Measurements from ENCODE around the gene CPXM1.
"Not testable (repeated sequence)": the region's sequence is repeated elsewhere in the genome, so short reads cannot be mapped to it uniquely, and the experiment has no call there.

CPXM1 gene

GRCh38 chr20:2773812-2774211, 26.6 kb downstream of the CPXM1 start:
- no peaks in the 10 kb centered on the region for H3K9me3 ChIP-seq
- no peak overlapping the region for H3K4me3 ChIP-seq (ENCODE audit: low read depth in 1 of 2, low read length in 1 of 2)
- H3K36me3 ChIP-seq = no peaks in the 10 kb centered on the region
- H3K4me1 ChIP-seq (ENCODE audit: control insufficient read depth in 1 of 2, insufficient read depth in 1 of 2, low read depth in 1 of 2, low read length in 1 of 2) = no peaks in the 10 kb centered on the region
- no peak for TF ChIP-seq CTCF (IDR thresholded peaks at IDR 0.05)
- no peak overlapping the region for H3K27ac ChIP-seq
- H3K27me3 ChIP-seq = peaks cover 23% of the 10 kb centered on the region

- Histone ChIP-seq H3K36me3 (no peaks in the 10 kb centered on the region), H3K27ac (no peak overlapping the region), H3K9me3 (no peaks in the 10 kb centered on the region), H3K27me3 (peaks cover 32% of the 10 kb centered on the region), H3K4me1 (ENCODE audit: control insufficient read depth in 1 of 2, insufficient read depth in 1 of 2, low read depth in 1 of 2, low read length in 1 of 2) (no peaks in the 10 kb centered on the region), H3K4me3 (ENCODE audit: low read depth in 1 of 2, low read length in 1 of 2) (no peak overlapping the region)
- no peak for TF ChIP-seq CTCF (IDR thresholded peaks at IDR 0.05)
Observed at GRCh38 chr20:2771631-2772080, 28.8 kb downstream of the CPXM1 start.

- H3K4me1 ChIP-seq (ENCODE audit: control insufficient read depth in 1 of 2, insufficient read depth in 1 of 2, low read depth in 1 of 2, low read length in 1 of 2); H3K36me3 ChIP-seq; H3K4me3 ChIP-seq (ENCODE audit: low read depth in 1 of 2, low read length in 1 of 2); H3K9me3 ChIP-seq; H3K27ac ChIP-seq: not testable (repeated sequence)
- peaks cover 32% of the 10 kb centered on the region for H3K27me3 ChIP-seq
Observed at GRCh38 chr20:2770091-2770490, 30.3 kb downstream of the CPXM1 start.

DNA sequence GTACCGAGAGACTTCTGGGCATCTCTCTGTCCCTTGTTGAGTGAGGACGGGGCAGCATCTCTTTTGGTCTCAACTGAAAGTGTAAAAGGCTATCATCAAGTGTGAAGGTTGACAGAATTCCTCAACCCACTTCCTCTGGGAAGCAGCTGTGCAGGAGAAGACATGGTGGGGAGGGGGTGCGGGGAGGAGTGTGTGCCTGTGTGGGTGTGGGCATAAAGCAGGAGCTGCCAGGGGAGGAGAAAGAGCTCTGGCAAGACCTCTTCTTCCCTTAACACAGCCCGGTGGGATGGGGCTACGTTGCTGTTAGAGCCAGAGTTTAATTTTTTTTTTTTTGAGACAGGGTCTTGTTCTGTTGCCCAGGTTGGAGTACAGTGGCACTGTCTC, 31.8 kb downstream of the CPXM1 start:
- Histone ChIP-seq H3K9me3 (no peaks in the 10 kb centered on the region), H3K4me1 (ENCODE audit: control insufficient read depth in 1 of 2, insufficient read depth in 1 of 2, low read depth in 1 of 2, low read length in 1 of 2) (no peaks in the 10 kb centered on the region), H3K27me3 (peaks cover 38% of the 10 kb centered on the region), H3K36me3 (no peaks in the 10 kb centered on the region), H3K27ac (no peak overlapping the region), H3K4me3 (ENCODE audit: low read depth in 1 of 2, low read length in 1 of 2) (no peak overlapping the region)
- no peak for TF ChIP-seq CTCF (IDR thresholded peaks at IDR 0.05)

DNA sequence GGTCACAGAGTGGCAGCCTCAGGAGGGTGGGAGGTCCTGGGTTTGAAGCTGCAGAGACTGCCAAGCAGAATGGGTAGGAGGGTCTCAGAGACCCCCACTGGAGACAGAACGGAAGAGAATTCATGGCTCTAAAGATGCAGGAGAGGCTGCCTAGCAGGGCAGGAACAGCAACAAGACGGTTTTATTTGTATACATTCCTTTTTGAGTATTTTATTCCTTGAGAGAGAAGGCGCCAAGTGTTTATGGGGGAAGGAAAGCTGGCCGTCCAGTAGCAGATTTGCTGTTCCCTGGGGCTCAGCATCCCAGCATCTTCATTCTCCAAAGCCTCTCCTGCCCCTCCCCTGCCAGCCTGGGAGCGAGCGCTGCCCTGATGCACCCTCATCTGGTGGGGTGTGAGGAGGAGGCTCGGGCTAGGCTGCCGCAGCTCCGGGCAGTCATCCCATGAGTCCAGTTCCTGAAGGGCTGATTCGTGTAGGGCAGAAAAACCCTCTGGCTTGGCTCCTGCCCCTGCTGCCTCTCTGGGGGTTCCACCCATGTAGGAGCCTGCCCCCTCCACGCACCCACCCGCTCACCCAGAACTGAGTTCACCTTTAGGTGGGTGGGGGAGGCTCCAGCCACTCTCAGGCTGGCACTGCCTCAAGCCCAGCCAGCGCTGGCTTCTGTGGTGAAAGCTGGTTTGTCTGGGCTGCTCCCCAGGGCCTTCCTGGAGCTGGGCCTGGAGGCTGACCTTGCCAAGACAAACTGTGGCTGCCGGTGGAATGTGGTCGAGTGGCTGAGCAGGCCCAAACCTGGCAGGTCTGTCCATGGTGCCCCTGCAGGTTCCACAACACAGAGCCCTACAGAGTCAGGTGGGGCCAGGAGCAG, 32.4 kb downstream of the CPXM1 start:
- no peak for TF ChIP-seq CTCF (IDR thresholded peaks at IDR 0.05)
- H3K4me1 ChIP-seq (ENCODE audit: control insufficient read depth in 1 of 2, insufficient read depth in 1 of 2, low read depth in 1 of 2, low read length in 1 of 2) = no peaks in the 10 kb centered on the region

DNA sequence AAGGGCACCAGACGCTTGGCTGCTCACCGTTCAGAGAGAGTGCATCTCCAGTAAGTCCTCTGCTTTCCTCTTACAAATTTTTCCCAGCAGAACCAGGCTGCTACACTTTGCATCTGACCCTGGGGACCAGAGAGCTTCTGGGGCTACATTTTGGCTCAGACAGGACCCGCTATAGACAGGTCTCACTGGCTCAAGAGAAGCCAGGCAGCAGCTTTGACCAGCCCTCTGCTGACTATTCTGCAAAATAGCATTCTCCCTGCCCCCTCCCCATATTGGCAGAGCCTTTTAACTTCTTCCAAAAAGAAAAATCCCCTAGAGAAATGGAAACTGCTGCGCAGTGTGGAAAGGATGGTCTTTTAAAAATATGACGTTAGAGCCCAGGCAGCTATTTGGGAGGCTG, 37.2 kb downstream of the CPXM1 start:
- Histone ChIP-seq H3K4me1 (ENCODE audit: control insufficient read depth in 1 of 2, insufficient read depth in 1 of 2, low read depth in 1 of 2, low read length in 1 of 2) (no peaks in the 10 kb centered on the region), H3K9me3 (no peaks in the 10 kb centered on the region), H3K4me3 (ENCODE audit: low read depth in 1 of 2, low read length in 1 of 2) (no peak overlapping the region), H3K27ac (no peak overlapping the region), H3K27me3 (peaks cover 33% of the 10 kb centered on the region), H3K36me3 (no peaks in the 10 kb centered on the region)
- TF ChIP-seq CTCF (IDR thresholded peaks at IDR 0.05) = no peak

More for the DNA sequence above, 32.4 kb downstream of the CPXM1 start:
- no peak overlapping the region for H3K4me3 ChIP-seq (ENCODE audit: low read depth in 1 of 2, low read length in 1 of 2)
- no peaks in the 10 kb centered on the region for H3K36me3 ChIP-seq
- no peaks in the 10 kb centered on the region for H3K9me3 ChIP-seq
- H3K27me3 ChIP-seq = peaks cover 44% of the 10 kb centered on the region
- H3K27ac ChIP-seq = no peak overlapping the region
